Thyroid gland (tissue), 4 donors: ENCODE data around the gene RNF26.

Experiments used
- CTCF ChIP-seq, 6 experiments: fragments of 200-600 bp in 3 of 6; fragments of 450-650 bp in 3 of 6; sonication (generic) in 3 of 6; IDR thresholded peaks; one replicate each; pipeline ENCODE4 v1.5.1; 2016 to 2019; ENCODE audit warnings: antibody characterized with exemption in 6 of 6, mild to moderate bottlenecking in 2 of 6, inconsistent platforms in 1 of 6, moderate library complexity in 1 of 6
- POLR2A ChIP-seq, 2 donors: fragments of 450-650 bp; IDR thresholded peaks; one replicate each; pipeline ENCODE4 v1.6.1; 2017; ENCODE audit warnings: antibody characterized with exemption in 2 of 2, mild to moderate bottlenecking in 2 of 2, moderate library complexity in 1 of 2

- TF ChIP-seq CTCF (IDR thresholded peaks at IDR 0.05) (no peak), POLR2A (IDR thresholded peaks at IDR 0.05) (no peak)
These were observed 16.9 kb downstream of the RNF26 start for GRCh38 chr11:119351232-119351631.
